HEK293 (cell line): ENCODE data around the gene NOC2L.

ENCODE experiments used
- CTCF ChIA-PET: fragments of 350-600 bp; formaldehyde crosslinking; extraction: SDS; loops from one replicate; lab custom pipeline; 2021; ENCODE audit warnings: antibody characterized with exemption; lab: Yijun Ruan, JAX
- POLR2A ChIA-PET: fragments of 300-600 bp; formaldehyde crosslinking; extraction: SDS; loops from one replicate; lab custom pipeline; 2020; ENCODE audit warnings: antibody characterized with exemption, inconsistent platforms; lab: Yijun Ruan, JAX
- H3K27ac ChIP-seq: fragments of 200-500 bp; sonication (Bioruptor generic); 2 replicates; pipeline ENCODE4 v1.5.1; 2014; ENCODE audit warnings: low read depth, low read length, control low read depth, inconsistent platforms; ENCODE audit errors: extremely low read depth
- H3K36me3 ChIP-seq, 2 experiments: fragments of 200-500 bp in 1 of 2; sonication (Bioruptor generic) in 1 of 2; 1 replicate in 1 of 2; 2 replicates in 1 of 2; pipeline ENCODE4 v1.5.1; 2014 to 2017; ENCODE audit warnings: inconsistent platforms in 2 of 2, low read length in 2 of 2; ENCODE audit not compliant: control insufficient read depth in 2 of 2, insufficient read depth in 1 of 2
- H3K4me1 ChIP-seq: fragments of 200-500 bp; sonication (Bioruptor generic); 2 replicates; pipeline ENCODE4 v1.5.1; 2014; ENCODE audit warnings: mild to moderate bottlenecking, low read length, inconsistent platforms; ENCODE audit not compliant: control insufficient read depth, insufficient read depth
- H3K4me3 ChIP-seq: 2 replicates; pipeline ENCODE4 v1.5.1; 2011; ENCODE audit warnings: low read depth, mild to moderate bottlenecking, control low read depth, low read length, moderate library complexity
- H3K9me3 ChIP-seq: fragments of 200-500 bp; sonication (Bioruptor generic); 2 replicates; pipeline ENCODE4 v1.5.1; 2014; ENCODE audit warnings: low read depth, low read length, inconsistent platforms; ENCODE audit not compliant: control insufficient read depth, insufficient read depth
- CTCF ChIP-seq: fragments of 450-650 bp; formaldehyde crosslinking; IDR thresholded peaks from 2 replicates; pipeline ENCODE4 v1.5.1; 2016; ENCODE audit warnings: missing biosample characterization, missing genetic modification characterization
- GFI1B ChIP-seq: fragments of 450-650 bp; formaldehyde crosslinking; IDR thresholded peaks from 2 replicates; pipeline ENCODE4 v1.5.1; 2016; ENCODE audit warnings: missing biosample characterization, missing genetic modification characterization
- IKZF3 ChIP-seq: fragments of 450-650 bp; IDR thresholded peaks from 2 replicates; pipeline ENCODE4 v1.5.0; 2018; ENCODE audit warnings: missing biosample characterization, mild to moderate bottlenecking, missing genetic modification characterization, moderate library complexity
- SCRT1 ChIP-seq: fragments of 450-650 bp; formaldehyde crosslinking; IDR thresholded peaks from 2 replicates; pipeline ENCODE4 v1.5.1; 2016; ENCODE audit warnings: missing biosample characterization, missing genetic modification characterization, borderline replicate concordance
- SCRT2 ChIP-seq: fragments of 450-650 bp; formaldehyde crosslinking; IDR thresholded peaks from 2 replicates; pipeline ENCODE4 v1.5.1; 2016; ENCODE audit warnings: missing biosample characterization, missing genetic modification characterization
- SP2 ChIP-seq: fragments of 450-650 bp; formaldehyde crosslinking; IDR thresholded peaks from 2 replicates; pipeline ENCODE4 v1.5.1; 2016; ENCODE audit warnings: missing biosample characterization, missing genetic modification characterization
- SP7 ChIP-seq: fragments of 450-650 bp; formaldehyde crosslinking; IDR thresholded peaks from 2 replicates; pipeline ENCODE4 v1.5.1; 2016; ENCODE audit warnings: missing biosample characterization, missing genetic modification characterization
- WT1 ChIP-seq: fragments of 450-650 bp; formaldehyde crosslinking; IDR thresholded peaks from 2 replicates; pipeline ENCODE4 v1.5.1; 2016; ENCODE audit warnings: missing biosample characterization, missing genetic modification characterization
- YY1 ChIP-seq: fragments of 450-650 bp; formaldehyde crosslinking; IDR thresholded peaks from 2 replicates; pipeline ENCODE4 v1.5.1; 2018; ENCODE audit warnings: missing biosample characterization, missing genetic modification characterization
- ZEB2 ChIP-seq: fragments of 450-650 bp; formaldehyde crosslinking; IDR thresholded peaks from 2 replicates; pipeline ENCODE4 v1.5.1; 2016; ENCODE audit warnings: missing biosample characterization, missing genetic modification characterization
- ZFP41 ChIP-seq: fragments of 450-650 bp; formaldehyde crosslinking; IDR thresholded peaks from 2 replicates; pipeline ENCODE4 v1.5.1; 2016; ENCODE audit warnings: missing biosample characterization, missing genetic modification characterization, borderline replicate concordance
- ZNF214 ChIP-seq: fragments of 450-650 bp; formaldehyde crosslinking; IDR thresholded peaks from 2 replicates; pipeline ENCODE4 v1.5.1; 2017; ENCODE audit warnings: missing biosample characterization, mild to moderate bottlenecking, missing genetic modification characterization, borderline replicate concordance
- ZNF341 ChIP-seq: fragments of 450-650 bp; formaldehyde crosslinking; IDR thresholded peaks from 2 replicates; pipeline ENCODE4; 2016; ENCODE audit warnings: low read depth, missing biosample characterization, missing genetic modification characterization
- ZNF366 ChIP-seq: fragments of 450-650 bp; formaldehyde crosslinking; conservative IDR thresholded peaks from 2 replicates; pipeline ENCODE4 v1.5.1; 2016; ENCODE audit warnings: missing biosample characterization, missing genetic modification characterization
- ZNF561 ChIP-seq: fragments of 450-650 bp; IDR thresholded peaks from 2 replicates; pipeline ENCODE4 v1.5.1; 2018; ENCODE audit warnings: missing biosample characterization, missing genetic modification characterization, borderline replicate concordance
- ZSCAN23 ChIP-seq: fragments of 450-650 bp; formaldehyde crosslinking; IDR thresholded peaks from 2 replicates; pipeline ENCODE4 v1.5.1; 2016; ENCODE audit warnings: missing biosample characterization, missing genetic modification characterization
- ZSCAN4 ChIP-seq: fragments of 450-650 bp; formaldehyde crosslinking; IDR thresholded peaks from 2 replicates; pipeline ENCODE4 v1.5.1; 2017; ENCODE audit warnings: missing biosample characterization, missing genetic modification characterization
- TF ChIP-seq, protein P1 (sequence below): fragments of 450-650 bp; formaldehyde crosslinking; IDR thresholded peaks from 2 replicates; pipeline ENCODE4 v1.5.1; 2016; ENCODE audit warnings: missing biosample characterization, missing genetic modification characterization
- TF ChIP-seq, protein P2 (sequence below): fragments of 450-650 bp; formaldehyde crosslinking; IDR thresholded peaks from 2 replicates; pipeline ENCODE4 v1.5.1; 2016; ENCODE audit warnings: missing biosample characterization, missing genetic modification characterization, low read depth

The NOC2L gene

GRCh38 chr1:951364-951763 is 7.7 kb downstream of the NOC2L start (continued):
- TF ChIP-seq GFI1B (tag by site-specific recombination) (no peak), ZNF214 (tag by site-specific recombination) (no peak), SP2 (peak; percentile 28), IKZF3 (peak; percentile 62; the same call in 1 of the 2 replicates), CTCF (tag by site-specific recombination) (peak; percentile 58), ZNF341 (tag by site-specific recombination) (peak; percentile 73), ZNF366 (tag by site-specific recombination) (0 out of 2 replicates have a peak, but pooled peaks have one; percentile 30), YY1 (no peak), SP7 (no peak), WT1 (peak; percentile 28; the same call in 1 of the 2 replicates)

GRCh38 chr1:950881-951280 is 8.2 kb downstream of the NOC2L start:
- H3K27ac ChIP-seq, result no peak overlapping the region
- ChIA-PET POLR2A (interaction anchor here (0.9 to 2.6 kb wide), 2 partner anchors 9 to 39 kb away, joined by 3 to 12 read pairs; no protein-coding TSS in a partner anchor), CTCF (interaction anchor here (0.7 to 1.3 kb wide), 4 partner anchors 8 to 82 kb away, joined by 3 to 4 read pairs (median 4); no protein-coding TSS in a partner anchor)
- no peaks in the 10 kb centered on the region for H3K9me3 ChIP-seq
- H3K4me3 ChIP-seq, result no peak overlapping the region
- H3K4me1 ChIP-seq, result no peaks in the 10 kb centered on the region
- peaks cover 9 to 100% of the 10 kb centered on the region in 2 experiments; a peak in 2 of 3 replicates for H3K36me3 ChIP-seq
- TF ChIP-seq ZSCAN23 (tag by site-specific recombination), result no peak
- TF ChIP-seq, protein P1, sequence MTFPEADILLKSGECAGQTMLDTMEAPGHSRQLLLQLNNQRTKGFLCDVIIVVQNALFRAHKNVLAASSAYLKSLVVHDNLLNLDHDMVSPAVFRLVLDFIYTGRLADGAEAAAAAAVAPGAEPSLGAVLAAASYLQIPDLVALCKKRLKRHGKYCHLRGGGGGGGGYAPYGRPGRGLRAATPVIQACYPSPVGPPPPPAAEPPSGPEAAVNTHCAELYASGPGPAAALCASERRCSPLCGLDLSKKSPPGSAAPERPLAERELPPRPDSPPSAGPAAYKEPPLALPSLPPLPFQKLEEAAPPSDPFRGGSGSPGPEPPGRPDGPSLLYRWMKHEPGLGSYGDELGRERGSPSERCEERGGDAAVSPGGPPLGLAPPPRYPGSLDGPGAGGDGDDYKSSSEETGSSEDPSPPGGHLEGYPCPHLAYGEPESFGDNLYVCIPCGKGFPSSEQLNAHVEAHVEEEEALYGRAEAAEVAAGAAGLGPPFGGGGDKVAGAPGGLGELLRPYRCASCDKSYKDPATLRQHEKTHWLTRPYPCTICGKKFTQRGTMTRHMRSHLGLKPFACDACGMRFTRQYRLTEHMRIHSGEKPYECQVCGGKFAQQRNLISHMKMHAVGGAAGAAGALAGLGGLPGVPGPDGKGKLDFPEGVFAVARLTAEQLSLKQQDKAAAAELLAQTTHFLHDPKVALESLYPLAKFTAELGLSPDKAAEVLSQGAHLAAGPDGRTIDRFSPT (tag by site-specific recombination), result 0 out of 2 replicates have a peak, but pooled peaks have one; percentile 10
- no peak for TF ChIP-seq ZNF561 (tag by site-specific recombination)

DNA sequence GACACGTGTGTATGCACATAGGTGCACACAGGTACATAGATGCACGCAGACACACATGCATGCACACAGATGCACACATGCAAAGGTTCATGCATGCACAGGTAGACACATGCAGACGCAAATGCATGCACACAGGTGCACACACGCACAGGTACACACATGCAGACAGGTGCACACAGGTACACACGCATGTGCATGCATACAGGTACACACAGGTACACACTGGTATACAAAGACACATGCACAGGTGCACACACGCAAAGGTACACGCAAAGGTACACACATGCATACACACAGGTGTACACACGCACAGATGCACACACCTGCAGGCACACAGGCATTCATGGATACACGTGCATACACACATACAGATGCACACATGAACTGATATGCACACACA is 8.8 kb downstream of the NOC2L start:
- Histone ChIP-seq H3K36me3 (peaks cover 9 to 100% of the 10 kb centered on the region in 2 experiments; a peak in 2 of 3 replicates), H3K27ac (no peak overlapping the region), H3K9me3 (no peaks in the 10 kb centered on the region), H3K4me3 (no peak overlapping the region), H3K4me1 (no peaks in the 10 kb centered on the region; the same call in 1 of the 2 replicates)
- TF ChIP-seq ZFP41 (tag by site-specific recombination) (no peak), ZSCAN4 (tag by site-specific recombination) (peak; percentile 44; the same call in 1 of the 2 replicates), SCRT1 (tag by site-specific recombination) (peak; percentile 45; the same call in 1 of the 2 replicates), SCRT2 (tag by site-specific recombination) (peak; percentile 65), ZEB2 (tag by site-specific recombination) (peak; percentile 96)
- TF ChIP-seq, protein P2, sequence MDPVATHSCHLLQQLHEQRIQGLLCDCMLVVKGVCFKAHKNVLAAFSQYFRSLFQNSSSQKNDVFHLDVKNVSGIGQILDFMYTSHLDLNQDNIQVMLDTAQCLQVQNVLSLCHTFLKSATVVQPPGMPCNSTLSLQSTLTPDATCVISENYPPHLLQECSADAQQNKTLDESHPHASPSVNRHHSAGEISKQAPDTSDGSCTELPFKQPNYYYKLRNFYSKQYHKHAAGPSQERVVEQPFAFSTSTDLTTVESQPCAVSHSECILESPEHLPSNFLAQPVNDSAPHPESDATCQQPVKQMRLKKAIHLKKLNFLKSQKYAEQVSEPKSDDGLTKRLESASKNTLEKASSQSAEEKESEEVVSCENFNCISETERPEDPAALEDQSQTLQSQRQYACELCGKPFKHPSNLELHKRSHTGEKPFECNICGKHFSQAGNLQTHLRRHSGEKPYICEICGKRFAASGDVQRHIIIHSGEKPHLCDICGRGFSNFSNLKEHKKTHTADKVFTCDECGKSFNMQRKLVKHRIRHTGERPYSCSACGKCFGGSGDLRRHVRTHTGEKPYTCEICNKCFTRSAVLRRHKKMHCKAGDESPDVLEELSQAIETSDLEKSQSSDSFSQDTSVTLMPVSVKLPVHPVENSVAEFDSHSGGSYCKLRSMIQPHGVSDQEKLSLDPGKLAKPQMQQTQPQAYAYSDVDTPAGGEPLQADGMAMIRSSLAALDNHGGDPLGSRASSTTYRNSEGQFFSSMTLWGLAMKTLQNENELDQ (tag by site-specific recombination), result no peak
- CTCF ChIA-PET, result no interaction called here
- POLR2A ChIA-PET, result no interaction called here
